HCT116 (cell line): ENCODE measurements around the gene NGF.
"Not testable (repeated sequence)": the region's sequence is repeated elsewhere in the genome, so short reads cannot be mapped to it uniquely, and the experiment has no call there.

ENCODE experiments used
- EGR1 ChIP-seq: IDR thresholded peaks from 2 replicates; pipeline ENCODE4 v1.6.1; 2012; ENCODE audit warnings: low read depth
- EZH2 ChIP-seq: fragments of 200-600 bp; sonication (generic); IDR thresholded peaks from 2 replicates; pipeline ENCODE4 v1.6.1; 2017; ENCODE audit warnings: antibody characterized with exemption, mixed run types
- POLR2A ChIP-seq: IDR thresholded peaks from 2 replicates; pipeline ENCODE4 v1.7.0; 2011; ENCODE audit warnings: borderline replicate concordance; ENCODE audit not compliant: insufficient read depth, insufficient read length; ENCODE audit errors: extremely low read depth
- POLR2AphosphoS5 ChIP-seq: IDR thresholded peaks from 2 replicates; pipeline ENCODE4 v1.6.1; 2011; ENCODE audit warnings: mild to moderate bottlenecking, low read depth, low read length, moderate library complexity
- SRF ChIP-seq: IDR thresholded peaks from 2 replicates; pipeline ENCODE4 v1.6.1; 2012; ENCODE audit warnings: low read depth
- TF ChIP-seq, protein P1 (sequence below): IDR thresholded peaks from 2 replicates; pipeline ENCODE4 v1.6.1; 2011; ENCODE audit warnings: mild to moderate bottlenecking, low read length, moderate library complexity; ENCODE audit not compliant: insufficient replicate concordance; ENCODE audit errors: extremely low read depth
- TF ChIP-seq, protein P2 (sequence below), 3 experiments: fragments of 200-600 bp in 1 of 3; sonication (generic) in 1 of 3; IDR thresholded peaks in 2 of 3; conservative IDR thresholded peaks in 1 of 3; 2 replicates each; pipeline ENCODE4 v1.5.1; 2012 to 2017; ENCODE audit warnings: low read depth in 2 of 3, low read length in 2 of 3, antibody characterized with exemption in 1 of 3, borderline replicate concordance in 1 of 3, control low read depth in 1 of 3, mild to moderate bottlenecking in 1 of 3, mixed read lengths in 1 of 3, mixed run types in 1 of 3, moderate library complexity in 1 of 3; ENCODE audit not compliant: insufficient read depth in 1 of 3

DNA sequence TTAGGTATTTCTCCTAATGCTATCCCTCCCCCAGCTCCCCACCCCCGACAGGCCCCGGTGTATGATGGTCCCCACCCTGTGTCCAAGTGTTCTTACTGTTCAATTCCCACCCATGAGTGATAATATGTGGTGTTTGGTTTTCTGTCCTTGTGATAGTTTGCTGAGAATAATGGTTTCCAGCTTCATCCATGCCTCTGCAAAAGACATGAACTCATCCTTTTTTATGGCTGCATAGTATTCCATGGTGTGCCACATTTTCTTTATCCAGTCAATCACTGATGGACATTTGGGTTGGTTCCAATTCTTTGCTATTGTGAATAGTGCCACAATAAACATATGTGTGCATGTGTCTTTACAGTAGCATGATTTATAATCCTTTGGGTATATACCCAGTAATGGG lies 45.4 kb upstream of the NGF start:
- not testable (repeated sequence) for TF ChIP-seq POLR2AphosphoS5, POLR2A, EGR1, EZH2, SRF
- TF ChIP-seq, protein P1, sequence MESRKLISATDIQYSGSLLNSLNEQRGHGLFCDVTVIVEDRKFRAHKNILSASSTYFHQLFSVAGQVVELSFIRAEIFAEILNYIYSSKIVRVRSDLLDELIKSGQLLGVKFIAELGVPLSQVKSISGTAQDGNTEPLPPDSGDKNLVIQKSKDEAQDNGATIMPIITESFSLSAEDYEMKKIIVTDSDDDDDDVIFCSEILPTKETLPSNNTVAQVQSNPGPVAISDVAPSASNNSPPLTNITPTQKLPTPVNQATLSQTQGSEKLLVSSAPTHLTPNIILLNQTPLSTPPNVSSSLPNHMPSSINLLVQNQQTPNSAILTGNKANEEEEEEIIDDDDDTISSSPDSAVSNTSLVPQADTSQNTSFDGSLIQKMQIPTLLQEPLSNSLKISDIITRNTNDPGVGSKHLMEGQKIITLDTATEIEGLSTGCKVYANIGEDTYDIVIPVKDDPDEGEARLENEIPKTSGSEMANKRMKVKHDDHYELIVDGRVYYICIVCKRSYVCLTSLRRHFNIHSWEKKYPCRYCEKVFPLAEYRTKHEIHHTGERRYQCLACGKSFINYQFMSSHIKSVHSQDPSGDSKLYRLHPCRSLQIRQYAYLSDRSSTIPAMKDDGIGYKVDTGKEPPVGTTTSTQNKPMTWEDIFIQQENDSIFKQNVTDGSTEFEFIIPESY: not testable (repeated sequence)
- TF ChIP-seq, protein P2, sequence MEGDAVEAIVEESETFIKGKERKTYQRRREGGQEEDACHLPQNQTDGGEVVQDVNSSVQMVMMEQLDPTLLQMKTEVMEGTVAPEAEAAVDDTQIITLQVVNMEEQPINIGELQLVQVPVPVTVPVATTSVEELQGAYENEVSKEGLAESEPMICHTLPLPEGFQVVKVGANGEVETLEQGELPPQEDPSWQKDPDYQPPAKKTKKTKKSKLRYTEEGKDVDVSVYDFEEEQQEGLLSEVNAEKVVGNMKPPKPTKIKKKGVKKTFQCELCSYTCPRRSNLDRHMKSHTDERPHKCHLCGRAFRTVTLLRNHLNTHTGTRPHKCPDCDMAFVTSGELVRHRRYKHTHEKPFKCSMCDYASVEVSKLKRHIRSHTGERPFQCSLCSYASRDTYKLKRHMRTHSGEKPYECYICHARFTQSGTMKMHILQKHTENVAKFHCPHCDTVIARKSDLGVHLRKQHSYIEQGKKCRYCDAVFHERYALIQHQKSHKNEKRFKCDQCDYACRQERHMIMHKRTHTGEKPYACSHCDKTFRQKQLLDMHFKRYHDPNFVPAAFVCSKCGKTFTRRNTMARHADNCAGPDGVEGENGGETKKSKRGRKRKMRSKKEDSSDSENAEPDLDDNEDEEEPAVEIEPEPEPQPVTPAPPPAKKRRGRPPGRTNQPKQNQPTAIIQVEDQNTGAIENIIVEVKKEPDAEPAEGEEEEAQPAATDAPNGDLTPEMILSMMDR (IDR thresholded peaks at IDR 0.05 in 2 of 3, conservative IDR thresholded peaks at IDR 0.05 in 1 of 3; ENCODE audit: borderline replicate concordance in 1 of 3, insufficient read depth in 1 of 3, low read depth in 2 of 3, low read length in 2 of 3): not testable (repeated sequence)
